ENCODE results near the gene DYNLRB2.

DYNLRB2 gene

GRCh38 chr16:80576343-80576912 lies 35.6 kb downstream of the DYNLRB2 start:
- Histone ChIP-seq H3K9me3 (ENCODE audit: insufficient read depth, low read depth, low read length) (no peaks in the 10 kb centered on the region), H3K9ac (ENCODE audit: low read depth, low read length) (no peak overlapping the region), H3K36me3 (ENCODE audit: insufficient read depth, low read length) (no peaks in the 10 kb centered on the region), H3K4me3 (ENCODE audit: low read length) (no peak overlapping the region), H3K27ac (ENCODE audit: low read depth, low read length) (no peak overlapping the region), H3K4me1 (ENCODE audit: insufficient read depth, low read length) (no peaks in the 10 kb centered on the region), H3K27me3 (ENCODE audit: insufficient read depth, low read length) (no peaks in the 10 kb centered on the region)
- whole genome bisulfite sequencing, result 91% methylated on average over 1 of the region's 1 CpG

GRCh38 chr16:80577485-80578280 lies 36.9 kb downstream of the DYNLRB2 start:
- WGBS, result 93% methylated on average over 11 of the region's 11 CpGs
- H3K36me3 ChIP-seq (ENCODE audit: insufficient read depth, low read length), result no peaks in the 10 kb centered on the region
- no peaks in the 10 kb centered on the region for H3K9me3 ChIP-seq (ENCODE audit: insufficient read depth, low read depth, low read length)
- no peaks in the 10 kb centered on the region for H3K4me1 ChIP-seq (ENCODE audit: insufficient read depth, low read length)
- H3K9ac ChIP-seq (ENCODE audit: low read depth, low read length), result no peak overlapping the region
- H3K27ac ChIP-seq (ENCODE audit: low read depth, low read length), result no peak overlapping the region
- no peak overlapping the region for H3K4me3 ChIP-seq (ENCODE audit: low read length)
- H3K27me3 ChIP-seq (ENCODE audit: insufficient read depth, low read length), result no peaks in the 10 kb centered on the region

GRCh38 chr16:80580109-80580832 lies 39.5 kb downstream of the DYNLRB2 start:
- Histone ChIP-seq H3K27me3 (ENCODE audit: insufficient read depth, low read length) (no peaks in the 10 kb centered on the region), H3K4me3 (ENCODE audit: low read length) (no peak overlapping the region), H3K9ac (ENCODE audit: low read depth, low read length) (no peak overlapping the region), H3K27ac (ENCODE audit: low read depth, low read length) (no peak overlapping the region), H3K36me3 (ENCODE audit: insufficient read depth, low read length) (no peaks in the 10 kb centered on the region), H3K4me1 (ENCODE audit: insufficient read depth, low read length) (no peaks in the 10 kb centered on the region), H3K9me3 (ENCODE audit: insufficient read depth, low read depth, low read length) (no peaks in the 10 kb centered on the region)
- WGBS, result 91% methylated on average over 10 of the region's 10 CpGs

- WGBS, result 93% methylated on average over 3 of the region's 3 CpGs
Measured at GRCh38 chr16:80583466-80583865, 42.7 kb downstream of the DYNLRB2 start.

GRCh38 chr16:80585764-80586163 lies 45.0 kb downstream of the DYNLRB2 start:
- Histone ChIP-seq H3K4me1 (ENCODE audit: insufficient read depth, low read length) (no peaks in the 10 kb centered on the region), H3K27me3 (ENCODE audit: insufficient read depth, low read length) (no peaks in the 10 kb centered on the region), H3K9me3 (ENCODE audit: insufficient read depth, low read depth, low read length) (no peaks in the 10 kb centered on the region), H3K9ac (ENCODE audit: low read depth, low read length) (no peak overlapping the region), H3K4me3 (ENCODE audit: low read length) (no peak overlapping the region), H3K36me3 (ENCODE audit: insufficient read depth, low read length) (no peaks in the 10 kb centered on the region), H3K27ac (ENCODE audit: low read depth, low read length) (no peak overlapping the region)
- 93% methylated on average over 4 of the region's 4 CpGs for WGBS

More at GRCh38 chr16:80583466-80583865, 42.7 kb downstream of the DYNLRB2 start:
- H3K4me1 ChIP-seq (ENCODE audit: insufficient read depth, low read length), result no peaks in the 10 kb centered on the region
- H3K9me3 ChIP-seq (ENCODE audit: insufficient read depth, low read depth, low read length), result no peaks in the 10 kb centered on the region
- H3K27ac ChIP-seq (ENCODE audit: low read depth, low read length), result no peak overlapping the region
- no peaks in the 10 kb centered on the region for H3K36me3 ChIP-seq (ENCODE audit: insufficient read depth, low read length)
- no peak overlapping the region for H3K4me3 ChIP-seq (ENCODE audit: low read length)
- H3K27me3 ChIP-seq (ENCODE audit: insufficient read depth, low read length), result no peaks in the 10 kb centered on the region
- H3K9ac ChIP-seq (ENCODE audit: low read depth, low read length), result no peak overlapping the region

GRCh38 chr16:80586476-80586875 lies 45.7 kb downstream of the DYNLRB2 start:
- Histone ChIP-seq H3K9ac (ENCODE audit: low read depth, low read length) (no peak overlapping the region), H3K27ac (ENCODE audit: low read depth, low read length) (no peak overlapping the region), H3K4me3 (ENCODE audit: low read length) (no peak overlapping the region), H3K4me1 (ENCODE audit: insufficient read depth, low read length) (no peaks in the 10 kb centered on the region), H3K27me3 (ENCODE audit: insufficient read depth, low read length) (no peaks in the 10 kb centered on the region), H3K9me3 (ENCODE audit: insufficient read depth, low read depth, low read length) (no peaks in the 10 kb centered on the region), H3K36me3 (ENCODE audit: insufficient read depth, low read length) (no peaks in the 10 kb centered on the region)

GRCh38 chr16:80587071-80587470 lies 46.3 kb downstream of the DYNLRB2 start:
- H3K9me3 ChIP-seq (ENCODE audit: insufficient read depth, low read depth, low read length), result no peaks in the 10 kb centered on the region
- no peaks in the 10 kb centered on the region for H3K4me1 ChIP-seq (ENCODE audit: insufficient read depth, low read length)
- 91% methylated on average over 4 of the region's 4 CpGs for WGBS
- H3K9ac ChIP-seq (ENCODE audit: low read depth, low read length), result no peak overlapping the region
- no peaks in the 10 kb centered on the region for H3K36me3 ChIP-seq (ENCODE audit: insufficient read depth, low read length)
- H3K27me3 ChIP-seq (ENCODE audit: insufficient read depth, low read length), result no peaks in the 10 kb centered on the region
- no peak overlapping the region for H3K27ac ChIP-seq (ENCODE audit: low read depth, low read length)
- H3K4me3 ChIP-seq (ENCODE audit: low read length), result no peak overlapping the region

GRCh38 chr16:80591071-80591915 lies 50.5 kb downstream of the DYNLRB2 start:
- 90% methylated on average over 7 of the region's 7 CpGs for WGBS
- H3K4me3 ChIP-seq (ENCODE audit: low read length), result no peak overlapping the region
- H3K36me3 ChIP-seq (ENCODE audit: insufficient read depth, low read length), result no peaks in the 10 kb centered on the region
- H3K9ac ChIP-seq (ENCODE audit: low read depth, low read length), result no peak overlapping the region
- H3K27me3 ChIP-seq (ENCODE audit: insufficient read depth, low read length), result no peaks in the 10 kb centered on the region
- H3K9me3 ChIP-seq (ENCODE audit: insufficient read depth, low read depth, low read length), result no peaks in the 10 kb centered on the region
- H3K4me1 ChIP-seq (ENCODE audit: insufficient read depth, low read length), result no peaks in the 10 kb centered on the region
- H3K27ac ChIP-seq (ENCODE audit: low read depth, low read length), result no peak overlapping the region

GRCh38 chr16:80592273-80592672 lies 51.5 kb downstream of the DYNLRB2 start:
- Histone ChIP-seq H3K9me3 (ENCODE audit: insufficient read depth, low read depth, low read length) (no peaks in the 10 kb centered on the region), H3K4me1 (ENCODE audit: insufficient read depth, low read length) (no peaks in the 10 kb centered on the region), H3K9ac (ENCODE audit: low read depth, low read length) (no peak overlapping the region), H3K4me3 (ENCODE audit: low read length) (no peak overlapping the region), H3K27me3 (ENCODE audit: insufficient read depth, low read length) (no peaks in the 10 kb centered on the region), H3K36me3 (ENCODE audit: insufficient read depth, low read length) (no peaks in the 10 kb centered on the region), H3K27ac (ENCODE audit: low read depth, low read length) (no peak overlapping the region)
- 85% methylated on average over 2 of the region's 2 CpGs for WGBS

GRCh38 chr16:80594756-80595155 lies 54.0 kb downstream of the DYNLRB2 start:
- Histone ChIP-seq H3K27ac (ENCODE audit: low read depth, low read length) (no peak overlapping the region), H3K4me1 (ENCODE audit: insufficient read depth, low read length) (no peaks in the 10 kb centered on the region), H3K36me3 (ENCODE audit: insufficient read depth, low read length) (no peaks in the 10 kb centered on the region), H3K4me3 (ENCODE audit: low read length) (no peak overlapping the region), H3K9ac (ENCODE audit: low read depth, low read length) (no peak overlapping the region), H3K9me3 (ENCODE audit: insufficient read depth, low read depth, low read length) (no peaks in the 10 kb centered on the region), H3K27me3 (ENCODE audit: insufficient read depth, low read length) (no peaks in the 10 kb centered on the region)
